DOHH2 (cell line): ENCODE measurements around the gene HS3ST6.
"Not testable (repeated sequence)": the region's sequence is repeated elsewhere in the genome, so short reads cannot be mapped to it uniquely, and the experiment has no call there.

Experiments
- H3F3A ChIP-seq: fragments of 200-600 bp; sonication (generic), shearing (Covaris generic); 2 replicates; pipeline ENCODE4 v1.6.0; 2016; ENCODE audit warnings: antibody characterized with exemption, mild to moderate bottlenecking; ENCODE audit not compliant: control insufficient read depth, insufficient read depth
- H3K27ac ChIP-seq: fragments of 200-600 bp; sonication (generic); 2 replicates; pipeline ENCODE4 v1.5.1; 2014; ENCODE audit warnings: low read depth, mild to moderate bottlenecking, low read length, moderate library complexity
- H3K27me3 ChIP-seq: fragments of 200-600 bp; sonication (generic); 2 replicates; pipeline ENCODE4 v1.6.1; 2014; ENCODE audit warnings: mild to moderate bottlenecking, low read length, mixed read lengths; ENCODE audit not compliant: control insufficient read depth
- H3K36me3 ChIP-seq: fragments of 200-600 bp; sonication (generic); 2 replicates; pipeline ENCODE4 v1.6.1; 2014; ENCODE audit warnings: mild to moderate bottlenecking, low read length, moderate library complexity, mixed read lengths; ENCODE audit not compliant: control insufficient read depth
- H3K4me1 ChIP-seq: fragments of 200-600 bp; sonication (generic); 2 replicates; pipeline ENCODE4 v1.6.1; 2014; ENCODE audit warnings: mild to moderate bottlenecking, low read length, mixed read lengths; ENCODE audit not compliant: control insufficient read depth
- H3K4me2 ChIP-seq: fragments of 200-600 bp; sonication (generic); 2 replicates; pipeline ENCODE4 v1.6.0; 2014; ENCODE audit warnings: mild to moderate bottlenecking, low read length, moderate library complexity
- H3K4me3 ChIP-seq: fragments of 200-600 bp; sonication (generic); 2 replicates; pipeline ENCODE4 v1.5.1; 2014; ENCODE audit warnings: mild to moderate bottlenecking, low read length, mixed read lengths
- H3K79me2 ChIP-seq: fragments of 200-600 bp; sonication (generic); 2 replicates; pipeline ENCODE4 v1.6.1; 2014; ENCODE audit warnings: mild to moderate bottlenecking, low read length, mixed read lengths; ENCODE audit not compliant: control insufficient read depth
- H3K9me2 ChIP-seq: fragments of 200-600 bp; sonication (generic); replicated peaks from 2 replicates; pipeline ENCODE4 v1.6.1; 2014; ENCODE audit warnings: mild to moderate bottlenecking, low read length, mixed read lengths; ENCODE audit not compliant: control insufficient read depth
- H3K9me3 ChIP-seq: fragments of 200-600 bp; sonication (generic); 2 replicates; pipeline ENCODE4 v1.6.1; 2014; ENCODE audit warnings: antibody characterized with exemption, low read length, mixed read lengths; ENCODE audit not compliant: control insufficient read depth, insufficient read depth
- H4K20me1 ChIP-seq: fragments of 200-600 bp; sonication (generic); 2 replicates; pipeline ENCODE4 v1.6.0; 2014; ENCODE audit warnings: low read depth, mild to moderate bottlenecking, antibody characterized with exemption, low read length, moderate library complexity; ENCODE audit not compliant: control insufficient read depth, insufficient read depth
- EZH2phosphoT487 ChIP-seq: fragments of 200-600 bp; sonication (generic); IDR thresholded peaks from 2 replicates; pipeline ENCODE4 v1.6.1; 2017; ENCODE audit warnings: borderline replicate concordance, mild to moderate bottlenecking, antibody characterized with exemption, low read length, moderate library complexity, mixed read lengths
- TF ChIP-seq, protein P1 (sequence below): fragments of 200-600 bp; sonication (generic); IDR thresholded peaks from one replicate; pipeline ENCODE4 v1.5.1; 2014; ENCODE audit warnings: antibody characterized with exemption, mild to moderate bottlenecking, low read depth, low read length; ENCODE audit not compliant: poor library complexity, severe bottlenecking

Gene HS3ST6

DNA sequence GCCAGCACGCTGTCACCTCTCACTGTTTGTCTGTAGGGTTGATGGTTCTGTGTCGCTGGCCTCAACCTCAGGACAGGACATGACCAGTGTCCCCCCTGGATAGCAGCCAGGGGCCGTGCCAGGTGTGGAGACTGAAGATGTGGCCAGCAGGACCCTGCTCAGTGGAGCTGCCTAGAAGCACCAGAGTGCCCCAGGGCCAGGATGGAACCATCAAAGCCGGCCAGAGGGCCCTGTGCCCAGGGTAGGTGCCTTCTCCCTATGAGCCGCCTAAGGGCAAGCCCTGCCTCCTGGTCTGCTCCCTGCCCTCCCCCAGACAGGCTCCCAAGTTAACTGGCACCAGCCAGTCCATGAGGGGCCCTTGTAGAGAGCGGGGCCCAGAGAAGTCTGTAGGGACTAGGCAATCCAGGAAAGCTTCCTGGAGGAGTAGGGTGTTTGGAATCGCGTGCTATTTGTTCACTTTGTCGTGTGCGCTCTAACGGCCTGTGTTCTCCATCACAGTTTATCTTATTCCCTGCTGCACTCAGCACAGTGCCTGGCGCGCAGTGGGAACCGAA, 40.6 kb upstream of the HS3ST6 start:
- Histone ChIP-seq H3K9me2 (no peaks in the 10 kb centered on the region), H3K9me3 (no peaks in the 10 kb centered on the region), H4K20me1 (peaks cover 6% of the 10 kb centered on the region), H3K36me3 (peaks cover 42% of the 10 kb centered on the region), H3F3A (peaks cover 35% of the 10 kb centered on the region), H3K4me1 (peaks cover 34% of the 10 kb centered on the region), H3K27ac (no peak overlapping the region), H3K4me3 (peak overlapping the region; percentile 98), H3K4me2 (peak overlapping the region; percentile 99), H3K79me2 (peaks cover 33% of the 10 kb centered on the region), H3K27me3 (no peaks in the 10 kb centered on the region)
- TF ChIP-seq, protein P1, sequence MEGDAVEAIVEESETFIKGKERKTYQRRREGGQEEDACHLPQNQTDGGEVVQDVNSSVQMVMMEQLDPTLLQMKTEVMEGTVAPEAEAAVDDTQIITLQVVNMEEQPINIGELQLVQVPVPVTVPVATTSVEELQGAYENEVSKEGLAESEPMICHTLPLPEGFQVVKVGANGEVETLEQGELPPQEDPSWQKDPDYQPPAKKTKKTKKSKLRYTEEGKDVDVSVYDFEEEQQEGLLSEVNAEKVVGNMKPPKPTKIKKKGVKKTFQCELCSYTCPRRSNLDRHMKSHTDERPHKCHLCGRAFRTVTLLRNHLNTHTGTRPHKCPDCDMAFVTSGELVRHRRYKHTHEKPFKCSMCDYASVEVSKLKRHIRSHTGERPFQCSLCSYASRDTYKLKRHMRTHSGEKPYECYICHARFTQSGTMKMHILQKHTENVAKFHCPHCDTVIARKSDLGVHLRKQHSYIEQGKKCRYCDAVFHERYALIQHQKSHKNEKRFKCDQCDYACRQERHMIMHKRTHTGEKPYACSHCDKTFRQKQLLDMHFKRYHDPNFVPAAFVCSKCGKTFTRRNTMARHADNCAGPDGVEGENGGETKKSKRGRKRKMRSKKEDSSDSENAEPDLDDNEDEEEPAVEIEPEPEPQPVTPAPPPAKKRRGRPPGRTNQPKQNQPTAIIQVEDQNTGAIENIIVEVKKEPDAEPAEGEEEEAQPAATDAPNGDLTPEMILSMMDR, result no peak
- TF ChIP-seq EZH2phosphoT487, result no peak

DNA sequence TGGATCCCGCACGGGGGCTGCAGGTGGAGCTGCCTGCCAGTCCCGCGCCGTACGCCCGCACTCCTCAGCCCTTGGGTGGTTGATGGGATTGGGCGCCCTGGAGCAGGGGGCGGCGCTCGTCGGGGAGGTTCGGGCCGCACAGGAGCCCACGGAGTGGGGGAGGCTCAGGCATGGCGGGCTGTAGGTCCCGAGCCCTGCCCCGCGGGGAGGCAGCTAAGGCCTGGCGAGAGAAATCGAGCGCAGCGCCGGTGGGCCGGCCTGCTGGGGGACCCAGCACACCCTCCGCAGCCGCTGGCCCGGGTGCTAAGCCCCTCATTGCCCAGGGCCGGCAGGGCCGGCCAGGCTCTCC, 39.9 kb upstream of the HS3ST6 start:
- H3K27ac ChIP-seq, H3K9me2 ChIP-seq, H3K4me2 ChIP-seq, H4K20me1 ChIP-seq, H3K27me3 ChIP-seq, H3K9me3 ChIP-seq, H3K4me3 ChIP-seq: not testable (repeated sequence)
- H3F3A ChIP-seq, result peaks cover 29% of the 10 kb centered on the region
- H3K4me1 ChIP-seq, result peaks cover 34% of the 10 kb centered on the region
- H3K79me2 ChIP-seq, result peaks cover 27% of the 10 kb centered on the region
- peaks cover 35% of the 10 kb centered on the region for H3K36me3 ChIP-seq

DNA sequence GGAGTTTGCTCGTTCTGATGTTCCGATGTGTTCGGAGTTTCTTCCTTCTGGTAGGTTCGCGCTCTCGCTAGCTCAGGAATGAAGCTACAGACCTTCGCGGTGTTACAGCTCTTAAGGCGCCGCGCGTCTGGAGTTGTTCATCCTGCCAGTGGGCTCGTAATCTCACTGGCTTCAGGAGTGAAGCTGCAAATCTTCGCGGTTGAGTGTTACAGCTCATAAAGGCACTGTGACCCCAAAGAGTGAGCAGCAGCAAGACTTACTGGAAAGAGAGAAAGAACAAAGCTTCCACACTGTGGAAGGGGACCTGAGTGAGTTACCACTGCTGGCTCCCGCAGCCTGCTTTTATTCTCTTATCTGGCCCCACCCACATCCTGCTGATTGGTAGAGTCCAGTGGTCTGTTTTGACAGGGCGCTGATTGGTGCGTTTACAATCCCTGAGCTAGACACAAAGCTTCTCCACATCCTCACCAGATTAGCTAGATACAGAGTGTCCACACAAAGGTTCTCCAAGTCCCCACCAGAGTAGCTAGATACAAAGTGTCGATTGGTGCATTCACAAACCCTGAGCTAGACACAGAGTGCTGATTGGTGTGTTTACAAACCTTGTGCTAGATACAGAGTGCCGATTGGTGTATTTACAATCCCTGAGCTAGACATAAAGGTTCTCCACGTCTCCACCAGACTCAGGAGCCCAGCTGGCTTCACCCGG, 39.4 kb upstream of the HS3ST6 start:
- not testable (repeated sequence) for H3K9me3 ChIP-seq, H3K4me3 ChIP-seq

DNA sequence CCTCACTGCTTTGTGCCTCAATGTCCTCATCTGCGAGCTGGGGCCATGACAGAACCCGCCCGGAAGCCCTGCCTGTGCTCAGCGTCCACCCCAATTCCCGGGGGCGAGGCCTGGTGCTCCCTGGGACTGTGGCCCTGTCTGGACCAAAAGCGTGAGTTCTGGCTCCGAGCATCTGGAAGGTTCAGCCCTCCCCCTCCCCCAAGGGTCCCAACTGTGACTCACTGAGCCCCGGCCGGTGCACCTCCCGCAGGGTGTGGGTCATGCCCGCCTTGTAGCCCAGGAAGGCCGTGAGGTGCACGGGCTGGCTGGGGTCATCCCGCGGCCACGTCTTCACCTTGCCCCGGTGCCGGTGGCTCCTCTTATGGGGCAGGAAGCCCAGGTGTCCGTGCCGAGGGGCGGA, 35.5 kb upstream of the HS3ST6 start:
- Histone ChIP-seq H3K27ac (no peak overlapping the region), H3K4me3 (no peak overlapping the region), H3K27me3 (no peaks in the 10 kb centered on the region), H3K9me3 (no peaks in the 10 kb centered on the region), H3K4me1 (peaks cover under 1% of the 10 kb centered on the region), H3K36me3 (no peaks in the 10 kb centered on the region), H4K20me1 (no peaks in the 10 kb centered on the region), H3K9me2 (no peaks in the 10 kb centered on the region), H3K79me2 (no peaks in the 10 kb centered on the region), H3K4me2 (no peak overlapping the region), H3F3A (no peaks in the 10 kb centered on the region)
- TF ChIP-seq EZH2phosphoT487, result no peak
- TF ChIP-seq, protein P1, result no peak

More for the DNA sequence above, 39.4 kb upstream of the HS3ST6 start:
- Histone ChIP-seq H3K4me1 (peaks cover 29% of the 10 kb centered on the region), H3F3A (peaks cover 23% of the 10 kb centered on the region), H3K79me2 (peaks cover 21% of the 10 kb centered on the region), H3K36me3 (peaks cover 30% of the 10 kb centered on the region)
- not testable (repeated sequence) for H3K4me2 ChIP-seq, H3K9me2 ChIP-seq, H4K20me1 ChIP-seq, H3K27me3 ChIP-seq, H3K27ac ChIP-seq
